ENCODE data around the gene CYP2A7.
"Not testable (repeated sequence)": the region's sequence is repeated elsewhere in the genome, so short reads cannot be mapped to it uniquely, and the experiment has no call there.

The CYP2A7 gene, protein sequence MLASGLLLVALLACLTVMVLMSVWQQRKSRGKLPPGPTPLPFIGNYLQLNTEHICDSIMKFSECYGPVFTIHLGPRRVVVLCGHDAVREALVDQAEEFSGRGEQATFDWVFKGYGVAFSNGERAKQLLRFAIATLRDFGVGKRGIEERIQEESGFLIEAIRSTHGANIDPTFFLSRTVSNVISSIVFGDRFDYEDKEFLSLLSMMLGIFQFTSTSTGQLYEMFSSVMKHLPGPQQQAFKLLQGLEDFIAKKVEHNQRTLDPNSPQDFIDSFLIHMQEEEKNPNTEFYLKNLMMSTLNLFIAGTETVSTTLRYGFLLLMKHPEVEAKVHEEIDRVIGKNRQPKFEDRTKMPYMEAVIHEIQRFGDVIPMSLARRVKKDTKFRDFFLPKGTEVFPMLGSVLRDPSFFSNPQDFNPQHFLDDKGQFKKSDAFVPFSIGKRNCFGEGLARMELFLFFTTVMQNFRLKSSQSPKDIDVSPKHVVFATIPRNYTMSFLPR

GRCh38 chr19:40882062-40882461, at the start of gene CYP2A7:
Gene CYP2A7 (minus strand): TSS chr19:40882231. CDS start chr19:40882210, 21 bp downstream.
- not testable (repeated sequence) for DNase-seq (ENCODE audit: low read depth in 3 of 3)

- not testable (repeated sequence) for DNase-seq (ENCODE audit: low read depth in 3 of 3)
Measured at GRCh38 chr19:40930799-40931198, 48.8 kb upstream of the CYP2A7 start.

DNA sequence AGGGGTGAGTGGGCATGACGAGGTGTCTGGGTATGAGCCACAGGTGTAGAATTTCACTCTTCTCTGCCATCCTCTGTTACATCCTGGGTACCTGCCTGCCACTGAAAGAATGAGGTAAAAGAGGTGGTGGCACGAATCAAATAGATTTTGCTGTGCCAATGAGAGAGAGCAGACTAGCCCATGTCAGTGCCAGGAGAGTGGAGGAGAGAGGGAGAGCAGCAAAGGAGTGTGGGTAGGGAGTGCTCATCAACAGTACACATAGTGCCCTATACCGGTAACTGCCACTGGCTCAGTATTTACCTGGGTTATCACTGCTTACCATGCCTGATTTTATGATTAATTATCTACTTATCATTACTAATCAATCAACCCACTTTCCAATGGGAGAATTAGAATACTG, 47.9 kb upstream of the CYP2A7 start:
- not testable (repeated sequence) for DNase-seq (ENCODE audit: low read depth in 3 of 3)

GRCh38 chr19:40928850-40929249, 46.8 kb upstream of the CYP2A7 start:
- no peak for DNase-seq (ENCODE audit: low read depth in 3 of 3)

- no peak for DNase-seq (ENCODE audit: low read depth in 3 of 3)
Measured at GRCh38 chr19:40927567-40927966, 45.5 kb upstream of the CYP2A7 start.

DNA sequence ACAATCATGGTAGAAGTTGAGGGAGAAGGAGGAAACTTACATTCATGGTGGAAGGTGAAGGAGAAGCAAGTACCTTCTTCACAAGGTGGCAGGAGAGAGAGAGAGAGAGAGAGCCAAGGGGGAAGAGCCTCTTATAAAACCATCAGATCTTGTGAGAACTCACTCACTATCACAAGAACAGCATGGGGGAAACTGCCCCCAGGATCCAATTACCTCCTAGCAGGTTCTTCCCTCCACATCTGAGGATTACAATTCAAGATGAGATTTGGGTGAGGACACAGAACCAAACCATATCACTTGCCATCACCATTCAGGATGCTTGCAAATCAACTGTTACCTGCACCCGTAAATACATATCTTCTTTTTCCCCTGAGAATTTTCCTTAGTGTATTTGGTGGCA, 44.2 kb upstream of the CYP2A7 start:
- not testable (repeated sequence) for DNase-seq (ENCODE audit: low read depth in 3 of 3)

GRCh38 chr19:40923934-40924391, 41.9 kb upstream of the CYP2A7 start:
- DNase-seq (ENCODE audit: low read depth in 3 of 3) = no peak

DNA sequence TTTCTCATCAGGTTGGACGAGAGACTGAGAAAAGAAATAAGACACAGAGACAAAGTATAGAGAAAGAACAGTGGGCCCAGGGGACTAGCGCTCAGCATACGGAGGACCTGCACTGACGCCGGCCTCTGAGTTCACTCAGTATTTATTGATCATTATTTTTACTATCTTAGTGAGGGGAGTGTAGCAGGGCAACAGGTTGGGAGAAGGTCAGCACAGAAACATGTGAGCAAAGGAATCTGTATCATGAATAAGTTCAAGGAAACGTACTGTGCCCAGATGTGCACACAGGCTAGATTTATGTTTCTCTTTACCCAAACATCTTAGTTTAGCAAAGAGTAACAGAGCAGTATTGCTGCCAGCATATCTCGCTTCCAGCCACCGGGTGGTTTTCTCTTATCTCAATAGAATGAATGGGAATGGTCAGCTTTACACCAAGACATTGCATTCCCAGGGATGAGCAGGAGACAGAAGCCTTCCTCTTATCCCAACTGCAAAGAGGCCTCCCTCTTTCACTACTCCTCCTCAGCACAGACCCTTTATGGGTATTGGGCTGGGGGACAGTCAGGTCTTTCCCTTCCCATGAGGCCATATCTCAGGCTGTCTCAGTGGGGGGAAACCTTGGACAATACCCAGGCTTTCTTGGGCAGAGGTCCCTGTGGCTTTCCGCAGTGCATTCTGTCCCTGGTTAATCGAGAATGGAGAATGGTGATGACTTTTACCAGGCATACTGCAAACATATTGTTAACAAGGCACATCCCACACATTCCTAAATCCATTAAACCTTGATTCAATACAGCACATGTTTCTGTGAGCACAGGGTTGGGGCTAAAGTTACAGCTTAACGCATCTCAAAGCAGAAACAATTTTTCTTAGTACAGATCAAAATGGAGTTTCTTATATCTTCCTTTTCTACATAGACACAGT, 40.5 kb upstream of the CYP2A7 start:
- not testable (repeated sequence) for DNase-seq (ENCODE audit: low read depth in 3 of 3)

DNA sequence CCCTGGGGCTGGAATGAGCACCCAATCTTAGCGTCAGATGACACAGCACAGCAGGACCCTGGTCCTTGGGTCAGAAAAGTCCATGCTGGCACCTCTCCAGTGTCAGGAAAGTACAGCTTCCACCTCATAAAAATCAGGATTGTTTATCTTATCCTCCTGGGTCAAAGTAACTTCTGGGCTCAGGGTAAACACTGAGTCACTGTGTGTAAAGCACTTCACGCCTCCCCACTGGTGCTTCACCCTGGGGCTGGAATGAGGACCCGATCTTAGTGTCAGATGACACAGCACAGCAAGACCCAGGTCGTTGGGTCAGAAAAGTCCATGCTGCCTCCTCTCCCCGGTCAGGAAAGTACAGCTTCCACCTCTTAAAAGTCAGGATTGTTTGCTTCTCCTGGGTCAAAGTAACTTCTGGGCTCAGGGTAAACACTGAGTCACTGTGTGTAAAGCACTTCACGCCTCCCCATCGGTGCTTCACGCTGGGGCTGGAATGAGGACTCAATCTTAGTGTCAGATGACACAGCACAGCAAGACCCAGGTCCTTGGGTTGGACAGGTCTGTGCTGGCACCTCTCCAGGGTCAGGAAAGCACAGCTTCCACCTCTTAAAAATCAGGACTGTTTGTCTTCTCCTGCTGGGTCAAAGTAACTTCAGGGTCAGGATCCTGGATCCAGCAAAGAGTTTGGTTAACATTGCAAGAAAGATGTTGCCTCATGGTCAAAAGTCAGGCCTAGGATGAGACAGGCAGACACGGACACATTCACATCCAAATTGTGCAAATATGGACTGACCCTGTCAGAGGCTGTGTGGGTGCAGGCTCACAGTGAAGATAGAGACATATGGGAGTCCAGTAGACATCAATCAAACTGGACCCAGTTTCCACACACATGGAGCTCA, 39.2 kb upstream of the CYP2A7 start:
- DNase-seq (ENCODE audit: low read depth in 3 of 3) = no peak

- no peak for DNase-seq (ENCODE audit: low read depth in 3 of 3)
Measured at GRCh38 chr19:40920300-40921004, 38.4 kb upstream of the CYP2A7 start.

DNA sequence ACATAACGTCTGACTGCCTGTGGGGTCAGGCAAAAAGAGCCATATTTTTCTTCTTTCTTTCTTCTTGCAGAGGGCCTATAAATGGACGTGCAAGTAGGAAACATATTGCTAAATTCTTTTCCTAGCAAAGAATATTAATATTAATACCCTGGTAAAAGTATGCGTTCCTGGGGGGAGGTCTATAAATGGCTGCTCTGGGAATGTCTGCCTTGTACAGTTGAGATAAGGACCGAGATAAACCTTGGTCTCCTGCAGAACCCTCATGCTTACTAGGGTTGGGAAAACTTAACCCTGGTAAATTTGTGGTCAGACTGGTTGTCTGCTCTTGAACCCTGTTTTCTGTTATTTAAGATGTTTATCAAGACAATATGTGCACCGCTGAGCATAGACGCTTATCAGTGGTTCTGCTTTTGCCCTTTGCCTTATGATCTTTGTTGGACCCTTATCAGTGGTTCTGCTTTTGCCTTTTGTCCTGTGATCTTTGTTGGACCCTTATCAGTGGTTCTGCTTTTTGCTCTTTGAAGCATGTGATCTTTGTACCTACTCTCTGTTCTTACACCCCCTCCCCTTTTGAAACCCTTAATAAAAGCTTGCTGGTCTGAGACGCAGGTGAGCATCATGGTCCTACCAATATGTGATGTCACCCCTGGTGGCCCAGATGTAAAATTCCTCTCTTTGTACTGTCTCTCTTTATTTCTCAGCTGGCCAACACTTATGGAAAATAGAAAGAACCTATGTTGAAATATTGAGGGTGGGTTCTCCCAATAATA, 37.7 kb upstream of the CYP2A7 start:
- DNase-seq (ENCODE audit: low read depth in 3 of 3) = not testable (repeated sequence)

DNA sequence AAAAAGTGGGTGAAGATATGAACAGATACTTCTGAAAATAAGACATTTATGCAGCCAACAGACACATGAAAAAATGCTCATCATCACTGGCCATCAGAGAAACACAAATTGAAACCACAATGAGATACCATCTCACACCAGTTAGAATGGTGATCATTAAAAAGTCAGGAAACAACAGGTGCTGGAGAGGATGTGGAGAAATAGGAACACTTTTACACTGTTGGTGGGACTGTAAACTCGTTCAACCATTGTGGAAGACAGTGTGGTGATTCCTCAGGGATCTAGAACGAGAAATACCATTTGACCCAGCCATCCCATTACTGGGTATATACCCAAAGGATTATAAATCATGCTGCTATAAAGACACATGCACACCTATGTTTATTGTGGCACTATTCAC, 36.3 kb upstream of the CYP2A7 start:
- DNase-seq (ENCODE audit: low read depth in 3 of 3) = not testable (repeated sequence)

- no peak for DNase-seq (ENCODE audit: low read depth in 3 of 3)
Measured at GRCh38 chr19:40908976-40909375, 26.9 kb upstream of the CYP2A7 start.

- peak in 2 of 3 donors; percentile 6 to 33 for DNase-seq (ENCODE audit: low read depth in 3 of 3)
Measured at GRCh38 chr19:40907968-40908735, 26.1 kb upstream of the CYP2A7 start.

GRCh38 chr19:40906512-40906911, 24.5 kb upstream of the CYP2A7 start:
- no peak for DNase-seq (ENCODE audit: low read depth in 3 of 3)

DNA sequence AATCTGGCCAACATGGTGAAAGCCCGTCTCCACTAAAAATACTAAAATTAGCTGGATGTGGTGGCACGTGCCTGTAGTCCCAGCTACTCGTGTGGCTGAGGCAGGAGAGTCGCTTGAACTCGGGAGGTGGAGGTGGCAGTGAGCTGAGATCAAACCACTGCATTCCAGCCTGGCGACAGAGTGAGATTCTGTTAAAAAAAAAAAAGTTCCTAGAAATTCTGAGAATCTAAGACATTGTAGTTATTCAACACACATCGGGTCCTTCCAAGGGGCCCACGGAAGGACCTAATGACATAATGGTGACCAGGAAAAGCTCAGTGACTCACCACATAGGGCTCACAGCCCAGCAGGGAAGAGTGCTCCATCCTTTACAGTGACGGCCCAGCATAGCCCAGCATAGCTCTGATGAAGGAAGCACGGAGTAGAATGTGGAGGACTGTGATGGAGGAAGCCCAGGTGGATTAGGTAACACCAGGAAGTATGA, 22.7 kb upstream of the CYP2A7 start:
- not testable (repeated sequence) for DNase-seq (ENCODE audit: low read depth in 3 of 3)

GRCh38 chr19:40901975-40902750, 20.1 kb upstream of the CYP2A7 start:
- not testable (repeated sequence) for DNase-seq (ENCODE audit: low read depth in 3 of 3)

DNA sequence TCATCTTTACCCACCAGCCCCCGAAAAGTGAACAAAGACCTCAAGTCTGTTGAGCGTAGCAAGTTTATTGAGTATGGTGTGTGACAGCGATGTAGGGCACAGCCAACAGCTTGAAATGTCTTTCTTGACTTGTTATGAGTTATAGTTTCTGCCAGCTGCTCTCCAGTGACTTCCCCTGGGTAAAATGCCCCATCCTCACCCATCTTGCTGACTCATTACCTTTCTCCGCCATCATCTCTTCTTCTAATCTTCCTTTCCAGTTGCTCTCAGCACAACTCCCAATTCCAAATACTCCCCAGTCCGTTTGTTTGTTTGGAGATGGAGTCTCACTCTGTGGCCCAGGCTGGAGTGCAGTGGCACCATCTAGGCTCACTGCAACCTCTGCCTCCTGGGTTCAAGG, 18.5 kb upstream of the CYP2A7 start:
- not testable (repeated sequence) for DNase-seq (ENCODE audit: low read depth in 3 of 3)
